Hematopoietic multipotent progenitor cell (in vitro differentiated cells): ENCODE data around the gene SSR4. TPM values are rescaled to one million over a fixed set of nuclear protein-coding genes. Genes with fewer than 3 reads are reported as not detected.

Source experiments
- DNase-seq, 3 donors: peaks; one replicate each; pipeline ENCODE4 v3.0.0-alpha.2; 2011 to 2015; ENCODE audit warnings: low read depth in 2 of 3, low spot score in 2 of 3
- total RNA-seq: library from RNA; depleted of rRNA; stranded (reverse); fragments of >200 nt; gene quantifications from one replicate; pipeline ENCODE4 v1.2.3, GENCODE V29; 2012

SSR4 gene
- total RNA-seq, 1 donor = 268 TPM

- no peak for DNase-seq
Observed at GRCh38 chrX:153780678-153781427, 13.6 kb upstream of the SSR4 start, which contains the start of gene SRPK3. Gene SRPK3 (plus strand): TSS chrX:153781041. CDS start chrX:153781087, 46 bp downstream.

GRCh38 chrX:153781428-153782047 lies 12.9 kb upstream of the SSR4 start:
- DNase-seq = no peak

- no peak for DNase-seq
Observed at GRCh38 chrX:153782313-153782712, 12.2 kb upstream of the SSR4 start.

GRCh38 chrX:153782871-153783270 lies 11.6 kb upstream of the SSR4 start:
- no peak for DNase-seq

DNA sequence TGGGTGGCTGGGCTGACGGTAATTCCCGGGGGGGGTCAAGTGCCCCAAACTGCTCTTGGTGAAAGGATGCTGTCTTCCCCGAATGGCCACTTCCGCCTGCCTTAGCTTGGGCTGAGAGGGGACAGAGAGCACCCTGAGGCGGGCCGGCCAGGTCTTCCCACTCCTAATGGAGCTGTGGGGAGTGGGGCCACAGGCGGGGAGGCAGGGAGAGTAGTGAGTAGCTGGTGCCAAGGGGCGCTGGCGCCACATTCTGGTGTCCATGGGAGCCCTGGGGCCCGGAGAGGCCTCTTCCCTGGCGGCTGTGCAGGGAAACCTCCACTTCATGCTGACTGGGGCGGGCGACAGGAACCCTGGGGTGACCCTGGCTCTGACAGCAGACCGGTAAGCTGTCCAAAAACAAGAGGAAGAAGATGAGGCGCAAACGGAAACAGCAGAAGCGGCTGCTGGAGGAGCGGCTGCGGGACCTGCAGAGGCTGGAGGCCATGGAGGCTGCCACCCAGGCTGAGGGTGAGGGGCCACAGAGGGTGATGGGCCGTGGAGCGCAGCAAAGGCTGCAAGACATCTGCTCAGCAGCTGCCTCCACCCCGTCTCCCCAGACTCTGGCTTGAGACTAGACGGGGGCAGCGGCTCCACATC lies 11.0 kb upstream of the SSR4 start:
- no peak for DNase-seq

- no peak for DNase-seq
Observed at GRCh38 chrX:153784325-153784967, 10.0 kb upstream of the SSR4 start.

GRCh38 chrX:153786669-153787068 lies 7.8 kb upstream of the SSR4 start:
- no peak for DNase-seq

DNA sequence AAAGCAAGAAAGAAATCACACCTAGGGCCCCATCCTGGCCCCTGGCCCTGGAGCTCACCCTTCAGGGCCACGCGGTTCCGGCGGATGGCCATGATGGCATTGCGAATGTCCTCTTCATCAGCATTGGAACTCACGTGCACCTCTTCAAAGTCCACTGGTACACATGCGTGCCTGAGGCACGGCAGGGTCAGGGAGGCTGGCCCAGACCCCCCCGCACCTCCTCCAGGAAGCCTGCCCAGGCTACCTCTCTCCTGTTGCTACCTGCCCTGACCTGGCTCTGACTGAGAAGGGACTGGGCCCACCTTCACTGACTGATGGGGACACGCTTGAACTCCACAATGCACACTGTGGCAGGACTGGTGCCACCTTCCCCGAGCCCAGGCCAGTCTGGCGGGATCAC lies 4.8 kb upstream of the SSR4 start:
- DNase-seq = no peak

GRCh38 chrX:153791104-153791852 lies 3.2 kb upstream of the SSR4 start:
- no peak for DNase-seq

- DNase-seq = no peak
Observed at GRCh38 chrX:153792368-153792767, 2.1 kb upstream of the SSR4 start.

GRCh38 chrX:153793291-153793690 lies 1.2 kb upstream of the SSR4 start:
- no peak for DNase-seq

- no peak for DNase-seq
Observed at GRCh38 chrX:153794897-153795816, 689 bp downstream of the SSR4 start.

- no peak for DNase-seq
Observed at GRCh38 chrX:153797415-153798015, 3.0 kb downstream of the SSR4 start.

GRCh38 chrX:153799326-153799725 lies 4.9 kb downstream of the SSR4 start:
- no peak for DNase-seq

- DNase-seq = no peak
Observed at GRCh38 chrX:153800177-153800722, 5.8 kb downstream of the SSR4 start.

GRCh38 chrX:153800746-153801145 lies 6.3 kb downstream of the SSR4 start:
- no peak for DNase-seq

DNA sequence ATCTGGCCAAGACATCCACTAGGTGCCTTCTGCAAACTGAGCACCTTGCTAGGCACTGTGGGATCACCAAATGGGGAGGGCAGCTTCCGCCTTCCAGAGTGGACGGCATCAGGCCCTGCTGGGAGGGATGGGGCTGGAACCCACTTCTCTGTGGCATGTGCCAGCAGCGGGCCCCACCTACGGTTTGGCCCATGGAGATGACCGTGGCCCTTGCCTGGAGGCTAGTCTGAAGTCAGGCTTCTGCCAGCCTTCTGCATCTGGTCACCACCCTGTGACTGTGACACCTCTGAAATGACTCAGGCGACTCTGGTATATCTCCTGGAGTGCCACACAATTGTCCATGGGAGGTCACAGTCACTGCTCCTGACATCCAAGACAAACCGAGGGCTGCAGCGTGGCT lies 7.2 kb downstream of the SSR4 start:
- no peak for DNase-seq

DNA sequence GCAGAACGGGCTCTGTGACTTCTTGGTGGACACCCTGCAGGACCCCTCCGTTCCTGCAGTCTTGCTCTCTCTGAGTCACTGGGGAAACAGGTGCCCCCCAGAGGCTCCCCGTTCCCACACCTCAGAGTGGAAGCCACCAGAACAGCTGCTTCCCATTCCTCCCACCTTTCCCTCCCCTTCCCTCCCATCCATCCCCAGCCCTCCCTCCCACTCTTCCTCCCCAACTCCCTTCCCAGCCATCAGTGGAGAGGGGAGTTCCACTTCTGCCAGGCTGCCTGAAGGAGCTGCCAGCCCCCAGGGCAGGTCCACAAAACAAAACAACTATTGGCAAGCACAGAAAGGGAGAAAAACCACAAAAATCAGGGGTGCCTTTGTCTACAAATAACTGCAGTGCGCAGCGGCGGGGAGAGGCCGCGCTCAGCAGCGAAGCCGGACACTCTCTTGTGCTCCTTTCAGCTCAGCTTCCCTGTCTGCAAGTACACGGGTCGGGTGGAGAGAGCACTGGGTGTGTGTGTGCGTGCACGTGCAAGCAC lies 8.1 kb downstream of the SSR4 start:
- peak in 1 of 3 donors; percentile 27 for DNase-seq
